Activated CD8-positive, alpha-beta T cell treated with anti-CD3 and anti-CD28 coated beads for 36 hours (primary cell): ENCODE results near the gene C7. TPM values are rescaled to one million over a fixed set of nuclear protein-coding genes. Genes with fewer than 3 reads are reported as not detected.

Source experiments
- ATAC-seq: fragments of 200-7000 bp; cut with Tn5 transposase; one replicate; pipeline ENCODE4 v1.10.0; 2021; ENCODE audit warnings: mild to moderate bottlenecking, moderate library complexity
- CTCF ChIA-PET: fragments of 350-600 bp; sonication (Branson Sonifier 250); formaldehyde crosslinking; loops from one replicate; lab custom pipeline; 2021; ENCODE audit warnings: antibody characterized with exemption; lab: Charles Lee
- POLR2A ChIA-PET: fragments of 350-600 bp; sonication (Branson Sonifier 250); formaldehyde crosslinking; loops from one replicate; lab custom pipeline; 2021; ENCODE audit warnings: antibody characterized with exemption; lab: Charles Lee
- DNase-seq: peaks from one replicate; pipeline ENCODE4 v3.0.0-alpha.2; 2020
- H3K27ac Mint-ChIP-seq: one replicate; pipeline ENCODE4 v1.8.0; 2021; ENCODE audit warnings: mild to moderate bottlenecking, mixed read lengths
- H3K27me3 Mint-ChIP-seq: one replicate; pipeline ENCODE4 v1.8.0; 2021; ENCODE audit warnings: mixed read lengths
- H3K36me3 Mint-ChIP-seq: one replicate; pipeline ENCODE4 v1.8.0; 2021; ENCODE audit warnings: low read depth, mixed read lengths
- H3K4me1 Mint-ChIP-seq: one replicate; pipeline ENCODE4 v1.8.0; 2021; ENCODE audit warnings: low read depth, mixed read lengths
- H3K4me3 Mint-ChIP-seq: one replicate; pipeline ENCODE4 v1.8.0; 2021; ENCODE audit warnings: mild to moderate bottlenecking, moderate library complexity, mixed read lengths
- H3K9me3 Mint-ChIP-seq: one replicate; pipeline ENCODE4 v1.8.0; 2021; ENCODE audit warnings: mixed read lengths
- CTCF ChIP-seq: fragments of 200-600 bp; IDR thresholded peaks from one replicate; pipeline ENCODE4 v1.8.0; 2022; ENCODE audit warnings: antibody characterized with exemption, mild to moderate bottlenecking
- intact Hi-C: fragments of 100-400 bp; cut with micrococcal nuclease; formaldehyde crosslinking; loops from one replicate; pipeline ENCODE4 v1.10.0; 2022
- total RNA-seq, 2 experiments: library from RNA; stranded (reverse); gene quantifications; one replicate each; pipeline ENCODE4 v1.2.3, GENCODE V29; 2021

The C7 gene
- total RNA-seq, 2 experiments from 2014 or later: not detected

GRCh38 chr5:40981420-40981819 is 72.1 kb downstream of the C7 start:
- H3K4me3 Mint-ChIP-seq: no peak overlapping the region
- H3K9me3 Mint-ChIP-seq: no peaks in the 10 kb centered on the region
- H3K27ac Mint-ChIP-seq: no peak overlapping the region
- DNase-seq (no peak), ATAC-seq (no peak)
- TF ChIP-seq CTCF: no peak
- H3K36me3 Mint-ChIP-seq: no peaks in the 10 kb centered on the region
- H3K4me1 Mint-ChIP-seq: no peaks in the 10 kb centered on the region
- CTCF ChIA-PET: no interaction called here
- H3K27me3 Mint-ChIP-seq: peaks cover 7% of the 10 kb centered on the region
- intact Hi-C loops: no loop called here
- POLR2A ChIA-PET: no interaction called here

GRCh38 chr5:40983781-40984180 is 74.5 kb downstream of the C7 start:
- ChIA-PET CTCF (no interaction called here), POLR2A (no interaction called here)
- Mint-ChIP-seq H3K9me3 (peaks cover 1% of the 10 kb centered on the region), H3K36me3 (no peaks in the 10 kb centered on the region), H3K4me1 (no peaks in the 10 kb centered on the region), H3K27ac (no peak overlapping the region), H3K4me3 (no peak overlapping the region), H3K27me3 (peaks cover 4% of the 10 kb centered on the region)
- no peak for ATAC-seq
- TF ChIP-seq CTCF: no peak
- intact Hi-C loops: no loop called here
- DNase-seq: no peak

GRCh38 chr5:40984884-40985283 is 75.6 kb downstream of the C7 start:
- peaks cover 1% of the 10 kb centered on the region for H3K9me3 Mint-ChIP-seq
- POLR2A ChIA-PET: no interaction called here
- H3K4me1 Mint-ChIP-seq: no peaks in the 10 kb centered on the region
- CTCF ChIA-PET: no interaction called here
- DNase-seq: no peak
- H3K27ac Mint-ChIP-seq: no peak overlapping the region
- no peak for TF ChIP-seq CTCF
- no peaks in the 10 kb centered on the region for H3K36me3 Mint-ChIP-seq
- H3K27me3 Mint-ChIP-seq: peaks cover 4% of the 10 kb centered on the region
- H3K4me3 Mint-ChIP-seq: no peak overlapping the region
- no peak for ATAC-seq
- intact Hi-C loops: no loop called here

GRCh38 chr5:40985501-40985900 is 76.2 kb downstream of the C7 start:
- intact Hi-C loops: no loop called here
- no peak for TF ChIP-seq CTCF
- Mint-ChIP-seq H3K36me3 (no peaks in the 10 kb centered on the region), H3K27ac (no peak overlapping the region), H3K9me3 (peaks cover 1% of the 10 kb centered on the region), H3K27me3 (peaks cover 4% of the 10 kb centered on the region), H3K4me1 (no peaks in the 10 kb centered on the region), H3K4me3 (no peak overlapping the region)
- CTCF ChIA-PET: no interaction called here
- DNase-seq (no peak), ATAC-seq (no peak)
- POLR2A ChIA-PET: no interaction called here

GRCh38 chr5:40986666-40987065 is 77.4 kb downstream of the C7 start:
- no peaks in the 10 kb centered on the region for H3K36me3 Mint-ChIP-seq
- ATAC-seq: no peak
- H3K4me3 Mint-ChIP-seq: no peak overlapping the region
- CTCF ChIA-PET: interaction anchor here (0.9 kb wide), 1 partner anchor 9 kb away, joined by 3 read pairs; no protein-coding TSS in a partner anchor
- intact Hi-C loops: no loop called here
- no peak for TF ChIP-seq CTCF
- POLR2A ChIA-PET: no interaction called here
- no peak for DNase-seq
- peaks cover 1% of the 10 kb centered on the region for H3K9me3 Mint-ChIP-seq
- H3K4me1 Mint-ChIP-seq: no peaks in the 10 kb centered on the region
- peaks cover 3% of the 10 kb centered on the region for H3K27me3 Mint-ChIP-seq
- no peak overlapping the region for H3K27ac Mint-ChIP-seq
